Hematopoietic multipotent progenitor cell treated with erythropoietin and hydrocortisone succinate and interleukin-3 and kit ligand, for 17 days (in vitro differentiated cells): ENCODE results near the gene NDOR1.
A peak's percentile ranks its signal among the peaks of the same experiment; 100 is the strongest.

Experiments used
- DNase-seq: peaks from one replicate; pipeline ENCODE4 v3.0.0-alpha.2; 2015; ENCODE audit warnings: low spot score

The NDOR1 gene

DNA sequence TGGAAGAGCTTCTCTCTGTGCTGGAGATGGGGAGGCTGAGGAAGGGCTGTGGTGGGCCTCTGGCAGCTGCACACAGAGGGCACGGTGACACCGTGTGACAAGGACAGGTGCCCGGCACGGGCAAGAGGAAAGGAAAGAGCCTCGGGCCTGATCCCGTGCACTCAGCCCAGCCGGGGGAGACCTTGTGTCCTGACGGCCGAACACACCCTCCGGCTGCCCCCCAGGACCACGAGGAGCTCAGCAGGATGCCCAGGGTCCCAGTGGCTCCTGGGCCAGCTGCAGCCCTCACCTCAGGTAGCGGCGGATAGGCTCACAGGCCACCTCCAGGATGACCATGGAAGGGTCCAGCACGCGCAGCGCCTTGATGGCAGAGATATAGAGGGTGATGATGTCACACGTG, 22.7 kb upstream of the NDOR1 start:
- DNase-seq: no peak

GRCh38 chr9:137183980-137184595, 21.4 kb upstream of the NDOR1 start:
- no peak for DNase-seq

DNA sequence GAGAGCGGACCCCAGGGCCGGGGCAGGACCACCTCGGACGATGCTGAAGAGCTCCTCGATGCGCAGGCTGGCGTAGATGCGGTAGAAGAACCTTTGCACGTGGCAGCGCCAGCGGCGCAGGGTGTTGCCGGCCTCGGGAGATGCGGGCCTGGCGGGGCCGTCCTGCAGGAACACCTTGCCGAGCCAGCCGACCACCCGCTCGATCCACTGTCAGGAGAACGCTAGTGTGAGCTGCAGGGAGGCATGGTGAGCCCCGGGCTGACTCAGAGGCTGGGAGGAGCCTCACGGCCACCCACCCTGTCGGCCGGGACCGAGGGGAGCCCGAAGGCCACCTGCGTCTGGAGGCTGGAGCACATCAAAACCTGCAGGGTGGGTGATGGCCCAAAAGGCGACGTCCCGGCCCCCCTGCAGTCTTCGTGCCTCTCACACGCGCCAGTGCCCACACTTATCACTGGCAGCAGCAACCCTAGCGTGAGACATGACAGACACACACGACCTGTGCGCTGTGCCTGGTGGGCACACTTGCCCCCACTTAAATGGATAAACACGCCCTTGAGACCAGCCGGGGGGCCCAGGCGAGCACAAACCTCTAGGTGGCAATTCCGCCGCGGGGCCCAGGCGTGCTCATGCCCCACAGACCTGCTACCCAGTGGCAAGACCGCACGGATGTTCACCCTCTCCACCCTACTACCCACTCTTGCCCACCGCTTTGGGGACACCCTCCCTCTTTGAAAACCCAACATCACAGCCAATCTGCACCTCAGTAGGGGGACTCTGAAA, 20.4 kb upstream of the NDOR1 start:
- DNase-seq: no peak

- no peak for DNase-seq
These were observed 19.6 kb upstream of the NDOR1 start for GRCh38 chr9:137185921-137186320.

- peak; percentile 41 for DNase-seq
These were observed 19.1 kb upstream of the NDOR1 start for GRCh38 chr9:137186385-137186784.

- no peak for DNase-seq
These were observed 18.1 kb upstream of the NDOR1 start for GRCh38 chr9:137187386-137187785.

- no peak for DNase-seq
These were observed 17.4 kb upstream of the NDOR1 start for GRCh38 chr9:137188086-137188489.

DNA sequence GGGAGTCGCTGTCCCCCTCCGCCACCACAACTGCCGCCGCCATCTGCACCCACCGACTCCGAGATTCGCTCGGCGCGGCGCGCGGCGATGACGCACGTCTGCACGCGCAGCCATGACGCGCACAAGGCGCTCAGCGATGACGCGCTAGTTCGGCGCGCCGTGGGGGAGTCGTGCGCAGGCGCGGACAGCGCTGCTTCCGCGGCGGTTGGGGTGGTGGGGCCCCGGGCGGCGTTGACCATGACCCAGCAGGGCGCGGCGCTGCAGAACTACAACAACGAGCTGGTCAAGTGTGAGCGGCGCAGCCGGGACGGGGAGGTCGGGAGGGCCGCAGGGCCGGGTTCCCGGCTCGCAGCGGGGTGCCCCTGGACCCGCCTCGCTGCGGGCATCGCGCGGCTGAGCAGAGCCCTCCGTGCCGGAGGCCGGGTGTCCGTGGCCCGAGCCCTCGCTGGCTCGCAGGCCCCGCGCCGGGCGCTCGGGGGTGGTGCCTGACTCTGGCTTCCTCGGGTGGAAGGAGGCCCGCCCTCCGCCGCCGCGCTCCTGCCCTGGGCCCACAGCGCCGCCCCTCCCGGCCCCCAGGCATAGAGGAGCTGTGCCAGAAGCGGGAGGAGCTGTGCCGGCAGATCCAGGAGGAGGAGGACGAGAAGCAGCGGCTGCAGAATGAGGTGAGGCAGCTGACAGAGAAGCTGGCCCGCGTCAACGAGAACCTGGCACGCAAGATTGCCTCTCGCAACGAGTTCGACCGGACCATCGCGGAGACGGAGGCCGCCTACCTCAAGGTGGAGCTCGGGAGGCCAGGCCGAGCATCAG, 16.8 kb upstream of the NDOR1 start, which contains the start of the genes ANAPC2 and SSNA1:
TSS of gene ANAPC2 (minus strand) at position 71 of the 807 bp plus-strand sequence. CDS start at position 43, 28 bp downstream.
TSS of gene SSNA1 (plus strand) at position 187 of the 807 bp plus-strand sequence. CDS start at position 238, 51 bp downstream.
- peak; percentile 98 for DNase-seq

DNA sequence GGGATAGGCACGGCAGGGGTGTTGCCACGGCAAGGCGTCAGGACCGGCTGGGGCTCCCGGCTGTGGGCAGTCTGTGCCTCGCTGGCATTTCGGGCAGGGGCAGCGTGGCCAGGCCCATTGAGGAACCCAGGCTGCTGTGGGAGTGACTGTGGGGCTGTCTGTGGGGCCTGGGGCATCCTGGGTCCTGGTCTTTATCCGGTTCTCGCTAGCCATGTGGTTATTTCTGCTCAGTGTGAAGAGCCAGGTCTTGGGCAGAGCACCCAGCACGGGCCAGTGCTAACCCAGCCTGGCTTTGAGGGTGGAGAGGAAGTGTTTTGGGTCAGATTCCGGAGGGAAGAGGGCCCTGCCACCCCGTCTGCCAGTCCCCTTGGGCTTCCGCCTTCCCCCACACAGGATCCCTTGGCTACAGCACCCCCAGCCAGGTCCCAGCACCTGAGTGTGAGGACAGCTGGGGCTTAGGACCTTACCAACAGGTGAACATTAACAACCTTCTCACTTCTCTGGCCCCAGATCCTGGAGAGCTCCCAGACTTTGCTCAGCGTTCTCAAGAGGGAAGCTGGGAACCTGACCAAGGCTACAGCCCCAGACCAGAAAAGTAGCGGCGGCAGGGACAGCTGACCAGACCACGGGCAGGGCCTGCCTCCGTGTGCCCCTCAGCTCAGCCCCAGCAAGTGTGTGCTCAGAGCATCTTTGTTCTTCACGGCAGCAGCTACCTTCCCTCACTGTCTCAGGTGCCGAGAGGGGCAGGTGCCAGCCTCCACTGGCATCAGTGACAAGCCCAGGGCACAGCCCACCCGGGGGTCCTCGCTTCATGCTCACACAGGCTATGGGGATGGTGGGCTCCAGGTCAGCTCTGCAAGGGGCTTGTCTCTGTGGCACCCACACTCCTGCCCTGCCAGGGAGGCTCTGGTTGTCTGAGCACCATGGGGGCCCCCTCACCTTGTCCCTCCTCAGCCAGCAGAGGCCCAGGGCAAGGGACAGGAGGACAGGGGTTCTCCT, 15.9 kb upstream of the NDOR1 start:
- no peak for DNase-seq

GRCh38 chr9:137190315-137190856, 15.1 kb upstream of the NDOR1 start:
- DNase-seq: no peak

DNA sequence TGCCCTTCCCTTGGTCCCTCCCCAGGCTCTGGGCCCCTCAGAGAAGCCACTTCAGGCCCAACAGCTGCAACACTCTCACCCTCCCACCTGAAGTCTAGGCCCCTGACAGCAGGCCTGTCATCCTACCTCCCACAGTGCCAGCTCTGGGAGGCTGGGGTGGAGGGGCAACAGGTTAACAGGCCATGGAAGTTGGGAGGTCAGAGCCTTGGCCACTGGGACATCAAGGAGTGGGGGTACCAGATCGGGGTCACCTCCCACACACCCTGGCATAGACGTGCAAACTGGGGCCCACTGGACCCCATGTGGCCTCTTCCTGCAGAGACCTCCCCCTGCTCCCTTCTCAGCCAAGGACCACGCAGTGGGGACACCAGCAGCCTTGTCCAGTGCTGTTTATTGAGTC, 14.3 kb upstream of the NDOR1 start:
- no peak for DNase-seq

DNA sequence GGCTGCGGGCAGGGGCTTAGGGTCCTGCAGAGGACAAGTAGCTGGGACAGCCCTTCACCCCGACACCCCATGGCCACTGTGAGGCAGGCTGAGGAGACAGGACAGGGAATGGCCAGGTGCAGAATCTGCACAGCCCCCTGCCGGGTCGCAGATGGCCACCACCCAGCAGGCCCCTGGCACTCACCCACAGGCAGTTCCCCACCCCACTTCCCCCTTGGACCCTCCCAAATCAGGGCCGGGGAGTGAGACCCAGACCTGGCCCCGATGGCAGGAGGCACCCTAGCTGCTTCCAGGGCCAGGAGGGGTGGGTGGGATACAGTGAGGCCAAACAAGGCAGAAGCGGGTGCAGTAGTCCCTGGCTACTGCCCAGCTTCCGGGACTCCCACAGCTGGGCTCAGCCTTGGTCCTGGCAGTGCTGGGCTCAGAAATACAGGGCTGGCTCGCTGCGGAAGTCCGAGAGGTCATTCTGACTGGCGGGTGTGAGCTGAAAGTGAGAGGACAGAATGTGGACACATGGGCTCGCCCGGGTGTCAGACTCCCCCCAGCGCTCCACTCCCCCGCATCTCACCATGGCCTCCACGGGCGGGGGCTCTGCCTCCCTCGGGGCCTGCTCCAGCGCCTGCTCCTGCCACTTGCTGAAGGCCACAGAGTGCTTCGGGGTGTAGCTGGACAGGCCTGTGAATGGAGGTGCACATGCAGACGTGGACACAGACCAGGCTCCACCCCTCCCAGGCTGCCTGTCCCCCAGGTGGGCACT, 13.6 kb upstream of the NDOR1 start:
- DNase-seq: no peak

DNA sequence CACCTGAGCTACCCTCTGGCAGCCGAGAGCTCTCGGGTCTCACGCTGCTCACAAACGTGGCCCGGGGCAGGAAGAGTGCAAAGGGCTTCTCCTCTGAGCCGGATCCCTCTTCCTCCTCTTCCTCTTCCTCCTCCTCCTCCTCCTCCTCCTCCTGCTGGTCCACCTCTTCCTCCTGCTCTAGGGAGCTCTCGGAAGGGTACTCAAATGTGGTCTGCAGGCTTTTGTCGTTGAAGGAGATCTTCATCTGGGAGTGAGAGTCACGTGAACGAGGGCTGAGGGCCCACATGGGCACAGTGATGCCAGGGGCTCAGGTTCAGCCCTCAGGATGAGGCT, 13.1 kb upstream of the NDOR1 start:
- no peak for DNase-seq

GRCh38 chr9:137192859-137193258, 12.6 kb upstream of the NDOR1 start:
- no peak for DNase-seq

GRCh38 chr9:137193771-137194170, 11.7 kb upstream of the NDOR1 start:
- no peak for DNase-seq

GRCh38 chr9:137194388-137194787, 11.1 kb upstream of the NDOR1 start:
- DNase-seq: no peak

DNA sequence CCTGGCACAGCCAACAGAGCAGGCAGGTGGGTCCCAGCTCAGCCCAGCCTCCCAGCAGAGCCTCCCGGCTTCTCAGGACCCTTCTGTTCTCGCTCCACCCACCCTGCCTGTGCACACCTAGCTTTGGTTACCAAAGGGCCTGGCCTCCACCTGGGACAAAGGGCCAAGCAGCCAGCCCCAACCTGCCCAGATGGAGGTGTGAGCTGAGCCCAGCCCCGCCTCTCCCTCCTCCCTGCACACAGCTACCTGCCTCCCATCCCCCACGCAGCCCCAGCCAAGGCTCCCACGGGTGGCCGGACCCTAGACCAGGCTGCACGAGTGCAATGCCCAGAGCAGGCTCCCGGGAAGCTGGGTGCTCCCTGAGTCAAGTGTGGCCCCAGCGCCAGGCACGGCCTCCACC, 10.6 kb upstream of the NDOR1 start:
- DNase-seq: no peak

DNA sequence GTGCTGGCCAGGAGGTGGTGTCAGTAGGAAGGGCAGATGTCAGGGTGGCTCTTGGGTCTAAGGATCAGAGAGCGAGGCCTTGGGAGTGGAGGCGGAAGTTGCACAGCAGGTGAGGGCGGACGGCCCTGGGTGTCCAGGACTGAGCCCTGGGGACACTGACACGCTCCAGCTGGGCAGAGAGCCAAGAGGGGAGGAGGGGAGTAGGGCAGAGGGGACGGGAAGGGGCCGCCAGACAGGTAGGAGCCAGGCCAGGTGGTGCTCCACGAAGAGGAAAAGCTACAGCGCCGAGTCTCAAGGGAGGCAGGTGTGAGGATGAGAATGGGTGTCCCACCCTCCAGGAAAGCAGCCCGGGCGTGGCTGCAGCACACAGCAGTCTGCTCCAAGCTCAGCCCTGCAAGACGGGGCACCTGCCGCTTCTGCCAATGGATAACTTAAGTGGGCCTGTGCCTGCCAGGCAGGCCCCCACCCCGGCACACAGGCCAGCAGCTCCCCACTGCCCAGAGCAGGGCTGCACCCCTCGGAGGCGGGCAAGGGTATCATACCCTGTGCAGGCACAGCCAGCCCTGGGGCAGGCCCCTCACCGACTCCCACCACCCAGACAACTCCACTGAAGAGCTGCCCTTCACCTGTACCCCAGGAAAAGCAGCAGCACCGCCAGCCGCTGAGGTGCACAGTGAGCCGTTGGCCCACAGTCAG, 9.8 kb upstream of the NDOR1 start:
- DNase-seq: no peak

GRCh38 chr9:137198051-137198901, 7.2 kb upstream of the NDOR1 start:
- DNase-seq: no peak
